DND-41 (cell line): ENCODE measurements around the gene TLX3.

Experiments
- EZH2 ChIP-seq: IDR thresholded peaks from 3 replicates; pipeline ENCODE4 v1.6.1; 2012; ENCODE audit warnings: borderline replicate concordance, low read depth, mild to moderate bottlenecking, moderate library complexity, low read length, inconsistent platforms; ENCODE audit not compliant: severe bottlenecking
- TF ChIP-seq, protein P1 (sequence below): IDR thresholded peaks from 2 replicates; pipeline ENCODE4 v1.5.1; 2012; ENCODE audit warnings: borderline replicate concordance, low read length, moderate library complexity, mild to moderate bottlenecking; ENCODE audit not compliant: poor library complexity, severe bottlenecking; ENCODE audit errors: extremely low read depth

GRCh38 chr5:171323007-171323406, 14.0 kb downstream of the TLX3 start:
- TF ChIP-seq EZH2, result no peak
- TF ChIP-seq, protein P1, sequence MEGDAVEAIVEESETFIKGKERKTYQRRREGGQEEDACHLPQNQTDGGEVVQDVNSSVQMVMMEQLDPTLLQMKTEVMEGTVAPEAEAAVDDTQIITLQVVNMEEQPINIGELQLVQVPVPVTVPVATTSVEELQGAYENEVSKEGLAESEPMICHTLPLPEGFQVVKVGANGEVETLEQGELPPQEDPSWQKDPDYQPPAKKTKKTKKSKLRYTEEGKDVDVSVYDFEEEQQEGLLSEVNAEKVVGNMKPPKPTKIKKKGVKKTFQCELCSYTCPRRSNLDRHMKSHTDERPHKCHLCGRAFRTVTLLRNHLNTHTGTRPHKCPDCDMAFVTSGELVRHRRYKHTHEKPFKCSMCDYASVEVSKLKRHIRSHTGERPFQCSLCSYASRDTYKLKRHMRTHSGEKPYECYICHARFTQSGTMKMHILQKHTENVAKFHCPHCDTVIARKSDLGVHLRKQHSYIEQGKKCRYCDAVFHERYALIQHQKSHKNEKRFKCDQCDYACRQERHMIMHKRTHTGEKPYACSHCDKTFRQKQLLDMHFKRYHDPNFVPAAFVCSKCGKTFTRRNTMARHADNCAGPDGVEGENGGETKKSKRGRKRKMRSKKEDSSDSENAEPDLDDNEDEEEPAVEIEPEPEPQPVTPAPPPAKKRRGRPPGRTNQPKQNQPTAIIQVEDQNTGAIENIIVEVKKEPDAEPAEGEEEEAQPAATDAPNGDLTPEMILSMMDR, result no peak
